CD4-positive, alpha-beta T cell treated with Interleukin-10 for 1 hour (primary cell): Measurements from ENCODE around the gene HDAC6.
"Not testable (repeated sequence)": the region's sequence is repeated elsewhere in the genome, so short reads cannot be mapped to it uniquely, and the experiment has no call there.

ENCODE experiments used
- DNase-seq: peaks from one replicate; pipeline ENCODE4 v3.0.0-alpha.2; 2020

The HDAC6 gene

GRCh38 chrX:48790477-48790876, 11.4 kb upstream of the HDAC6 start:
- no peak for DNase-seq

- DNase-seq, result no peak
Observed at GRCh38 chrX:48791063-48791820, 10.6 kb upstream of the HDAC6 start.

- DNase-seq, result no peak
Observed at GRCh38 chrX:48792219-48792618, 9.6 kb upstream of the HDAC6 start.

- no peak for DNase-seq
Observed at GRCh38 chrX:48793935-48794334, 7.9 kb upstream of the HDAC6 start.

GRCh38 chrX:48794340-48794910, 7.4 kb upstream of the HDAC6 start:
- no peak for DNase-seq

GRCh38 chrX:48794911-48795515, 6.9 kb upstream of the HDAC6 start:
- DNase-seq, result no peak

- no peak for DNase-seq
Observed at GRCh38 chrX:48798318-48798717, 3.5 kb upstream of the HDAC6 start.

GRCh38 chrX:48800574-48801279, 1.1 kb upstream of the HDAC6 start:
- no peak for DNase-seq

- peak; percentile 72 for DNase-seq
Observed at GRCh38 chrX:48802089-48802904, 430 bp downstream of the HDAC6 start.

- no peak for DNase-seq
Observed at GRCh38 chrX:48802905-48803200, 986 bp downstream of the HDAC6 start.

- no peak for DNase-seq
Observed at GRCh38 chrX:48806081-48806480, 4.2 kb downstream of the HDAC6 start.

GRCh38 chrX:48813644-48814043, 11.8 kb downstream of the HDAC6 start:
- no peak for DNase-seq

GRCh38 chrX:48814722-48815121, 12.9 kb downstream of the HDAC6 start:
- DNase-seq, result no peak

- DNase-seq, result no peak
Observed at GRCh38 chrX:48815266-48815665, 13.4 kb downstream of the HDAC6 start.

- DNase-seq, result no peak
Observed at GRCh38 chrX:48816014-48816810, 14.3 kb downstream of the HDAC6 start.

GRCh38 chrX:48818098-48818497, 16.2 kb downstream of the HDAC6 start:
- no peak for DNase-seq

- DNase-seq, result no peak
Observed at GRCh38 chrX:48818866-48819265, 17.0 kb downstream of the HDAC6 start.

- not testable (repeated sequence) for DNase-seq
Observed at GRCh38 chrX:48819394-48819793, 17.5 kb downstream of the HDAC6 start.

GRCh38 chrX:48823053-48823452, 21.2 kb downstream of the HDAC6 start:
- no peak for DNase-seq

GRCh38 chrX:48824066-48824465, 22.2 kb downstream of the HDAC6 start:
- no peak for DNase-seq

GRCh38 chrX:48826135-48826875, 24.4 kb downstream of the HDAC6 start, which contains the start of gene ERAS:
Gene ERAS (plus strand): TSS chrX:48826513. CDS start chrX:48829124, 2,611 bp downstream.
- peak; percentile 17 for DNase-seq
